AG08396 (cell line): ENCODE results near the gene PSMG3.

ENCODE experiments used
- DNase-seq: peaks from one replicate; pipeline ENCODE4 v3.0.0; 2012; ENCODE audit warnings: low spot score, mixed read lengths

The PSMG3 gene

GRCh38 chr7:1579481-1580421, 9.9 kb upstream of the PSMG3 start:
- peak; percentile 83 for DNase-seq

- DNase-seq: no peak
Measured at GRCh38 chr7:1578513-1578912, 8.7 kb upstream of the PSMG3 start.

- DNase-seq: no peak
Measured at GRCh38 chr7:1576521-1577253, 6.9 kb upstream of the PSMG3 start.

- no peak for DNase-seq
Measured at GRCh38 chr7:1575809-1576208, 6.0 kb upstream of the PSMG3 start.

GRCh38 chr7:1572111-1572822, 2.4 kb upstream of the PSMG3 start:
- no peak for DNase-seq

GRCh38 chr7:1569440-1569832, 396 bp downstream of the PSMG3 start:
- DNase-seq: no peak

- no peak for DNase-seq
Measured at GRCh38 chr7:1569016-1569415, 816 bp downstream of the PSMG3 start.

GRCh38 chr7:1567896-1568510, 1.8 kb downstream of the PSMG3 start:
- peak; percentile 89 for DNase-seq

GRCh38 chr7:1567049-1567771, 2.6 kb downstream of the PSMG3 start:
- DNase-seq: peak; percentile 79

- DNase-seq: no peak
Measured at GRCh38 chr7:1566687-1567048, 3.2 kb downstream of the PSMG3 start.

GRCh38 chr7:1564603-1565022, 5.2 kb downstream of the PSMG3 start:
- no peak for DNase-seq

- no peak for DNase-seq
Measured at GRCh38 chr7:1563981-1564602, 5.7 kb downstream of the PSMG3 start.

- no peak for DNase-seq
Measured at GRCh38 chr7:1562597-1563051, 7.2 kb downstream of the PSMG3 start.

GRCh38 chr7:1562116-1562515, 7.7 kb downstream of the PSMG3 start:
- DNase-seq: no peak

- DNase-seq: no peak
Measured at GRCh38 chr7:1561036-1561940, 8.5 kb downstream of the PSMG3 start.

- DNase-seq: no peak
Measured at GRCh38 chr7:1560620-1561031, 9.2 kb downstream of the PSMG3 start.

GRCh38 chr7:1559626-1560590, 9.9 kb downstream of the PSMG3 start:
- DNase-seq: peak; percentile 9

GRCh38 chr7:1558841-1559625, 10.8 kb downstream of the PSMG3 start:
- DNase-seq: peak; percentile 8
